Ramos (cell line): ENCODE data around the gene DDX47.
"Not testable (repeated sequence)": the region's sequence is repeated elsewhere in the genome, so short reads cannot be mapped to it uniquely, and the experiment has no call there.

Source experiments
- in situ Hi-C: fragments of 300-500 bp; cut with MboI; formaldehyde crosslinking; loops from one replicate; pipeline ENCODE4 v1.14.3; 2022; ENCODE audit warnings: low sequenced_read_pairs; ENCODE audit not compliant: unreplicated experiment

Gene DDX47

GRCh38 chr12:12819752-12820311, 6.7 kb downstream of the DDX47 start:
- in situ Hi-C loops: no loop called here

GRCh38 chr12:12820376-12820775, 7.2 kb downstream of the DDX47 start:
- in situ Hi-C loops: not testable (repeated sequence)

- in situ Hi-C loops: no loop called here
Observed at GRCh38 chr12:12821975-12822374, 8.8 kb downstream of the DDX47 start.

GRCh38 chr12:12822886-12823285, 9.7 kb downstream of the DDX47 start:
- in situ Hi-C loops: no loop called here

GRCh38 chr12:12823300-12823699, 10.2 kb downstream of the DDX47 start:
- in situ Hi-C loops: no loop called here

- in situ Hi-C loops: no loop called here
Observed at GRCh38 chr12:12823811-12824210, 10.7 kb downstream of the DDX47 start.

GRCh38 chr12:12835378-12836146, 22.4 kb downstream of the DDX47 start:
- in situ Hi-C loops: no loop called here

GRCh38 chr12:12836571-12836970, 23.4 kb downstream of the DDX47 start:
- in situ Hi-C loops: no loop called here

- in situ Hi-C loops: no loop called here
Observed at GRCh38 chr12:12837025-12837812, 24.1 kb downstream of the DDX47 start.

- in situ Hi-C loops: no loop called here
Observed at GRCh38 chr12:12837813-12838153, 24.6 kb downstream of the DDX47 start.

- in situ Hi-C loops: no loop called here
Observed at GRCh38 chr12:12839003-12839395, 25.9 kb downstream of the DDX47 start.

GRCh38 chr12:12839439-12839838, 26.3 kb downstream of the DDX47 start:
- in situ Hi-C loops: not testable (repeated sequence)

- in situ Hi-C loops: no loop called here
Observed at GRCh38 chr12:12839873-12840579, 26.9 kb downstream of the DDX47 start.

- in situ Hi-C loops: no loop called here
Observed at GRCh38 chr12:12840580-12840899, 27.4 kb downstream of the DDX47 start.

GRCh38 chr12:12841428-12841827, 28.3 kb downstream of the DDX47 start:
- in situ Hi-C loops: not testable (repeated sequence)

- in situ Hi-C loops: no loop called here
Observed at GRCh38 chr12:12845794-12846243, 32.7 kb downstream of the DDX47 start.

GRCh38 chr12:12846780-12847179, 33.6 kb downstream of the DDX47 start:
- in situ Hi-C loops: not testable (repeated sequence)

GRCh38 chr12:12853435-12853834, 40.3 kb downstream of the DDX47 start:
- in situ Hi-C loops: no loop called here

GRCh38 chr12:12859690-12860089, 46.5 kb downstream of the DDX47 start:
- in situ Hi-C loops: no loop called here

GRCh38 chr12:12864243-12864642, 51.1 kb downstream of the DDX47 start:
- in situ Hi-C loops: no loop called here
